LNCaP clone FGC (cell line): ENCODE results near the gene IFI6.

ENCODE experiments used
- DNase-seq: peaks from one replicate; pipeline ENCODE4 v3.0.0-alpha.2; 2011; ENCODE audit warnings: low read depth
- H3K4me3 ChIP-seq: 2 replicates; pipeline ENCODE4 v1.5.1; 2011; ENCODE audit warnings: mild to moderate bottlenecking, low read depth, low read length, control low read depth
- CTCF ChIP-seq: IDR thresholded peaks from 2 replicates; pipeline ENCODE4 v1.5.1; 2012; ENCODE audit warnings: mild to moderate bottlenecking; ENCODE audit not compliant: control insufficient read depth, insufficient read depth; ENCODE audit errors: extremely low read depth

Gene IFI6

GRCh38 chr1:27656157-27656893 is 15.7 kb downstream of the IFI6 start:
- H3K4me3 ChIP-seq, result no peak overlapping the region
- DNase-seq, result no peak
- no peak for TF ChIP-seq CTCF

- DNase-seq, result no peak
- TF ChIP-seq CTCF, result no peak
- no peak overlapping the region for H3K4me3 ChIP-seq
Measured at GRCh38 chr1:27655151-27655937, 16.6 kb downstream of the IFI6 start.

DNA sequence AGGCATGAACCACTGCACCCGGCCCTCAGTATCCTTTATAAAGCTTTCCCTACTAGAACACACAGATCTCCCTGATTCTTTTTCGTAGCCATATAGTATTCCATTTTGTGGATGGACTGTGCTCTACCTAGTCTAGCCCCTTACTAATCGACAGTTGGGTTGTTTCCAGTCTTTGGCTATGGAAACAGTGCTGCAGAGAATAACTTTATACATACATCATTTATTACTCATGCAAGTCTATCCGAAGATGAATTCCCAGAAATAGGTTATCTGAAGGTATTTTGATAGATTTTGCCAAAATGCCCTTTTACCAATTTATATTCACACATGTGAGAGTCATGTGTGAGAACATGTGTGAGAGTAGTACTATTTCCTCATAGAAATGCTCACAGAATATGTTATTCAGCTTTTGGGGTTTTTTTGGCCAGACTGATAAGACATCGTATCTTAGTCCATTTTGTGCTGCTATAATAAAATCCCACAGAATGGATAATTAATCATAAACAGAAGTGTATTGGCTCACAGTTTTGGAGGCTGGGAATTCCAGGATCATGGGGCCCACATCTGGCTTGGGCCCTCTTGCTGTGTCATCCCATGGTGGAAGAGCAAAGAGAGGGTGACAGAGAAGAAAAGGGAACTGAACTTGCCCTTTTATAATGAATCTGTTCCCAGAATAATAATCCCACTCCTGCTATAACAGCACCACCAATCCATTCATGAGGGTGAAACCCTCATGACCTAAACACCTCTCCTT is 19.7 kb downstream of the IFI6 start:
- DNase-seq, result no peak
- no peak for TF ChIP-seq CTCF
- H3K4me3 ChIP-seq, result no peak overlapping the region

GRCh38 chr1:27650539-27651175 is 21.3 kb downstream of the IFI6 start:
- H3K4me3 ChIP-seq, result no peak overlapping the region
- no peak for TF ChIP-seq CTCF
- DNase-seq, result no peak

DNA sequence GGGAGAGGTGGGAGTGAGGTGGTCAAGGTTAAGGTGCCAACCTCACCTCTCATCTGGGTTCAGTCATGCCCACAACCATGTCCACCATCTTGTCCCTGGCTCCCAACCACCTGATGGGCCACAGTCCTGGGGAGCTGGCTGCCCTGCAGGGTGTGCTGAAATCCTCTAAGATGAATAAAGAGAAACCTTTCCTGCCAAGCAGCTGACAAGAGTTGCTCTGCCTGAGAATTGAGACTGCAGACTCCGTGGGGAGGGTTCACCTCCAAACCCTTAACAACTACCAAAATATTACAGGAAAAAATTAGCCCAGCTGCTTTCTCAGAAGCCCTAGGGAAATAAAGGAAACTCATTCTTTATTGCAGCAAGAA is 21.8 kb downstream of the IFI6 start:
- no peak overlapping the region for H3K4me3 ChIP-seq
- no peak for TF ChIP-seq CTCF
- no peak for DNase-seq

DNA sequence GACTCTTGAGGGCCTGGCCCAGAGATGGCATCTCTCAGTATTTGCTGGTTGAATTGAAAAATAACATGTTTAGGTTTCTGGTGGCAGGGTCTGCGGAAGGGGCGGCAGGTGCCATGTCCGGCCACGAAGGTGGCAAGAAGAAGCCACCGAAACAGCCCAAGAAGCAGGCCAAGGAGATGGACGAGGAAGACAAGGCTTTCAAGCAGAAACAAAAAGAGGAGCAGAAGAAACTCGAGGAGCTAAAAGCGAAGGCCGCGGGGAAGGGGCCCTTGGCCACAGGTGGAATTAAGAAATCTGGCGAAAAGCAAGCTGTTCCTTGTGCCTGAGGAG is 22.7 kb downstream of the IFI6 start:
- no peak for TF ChIP-seq CTCF
- no peak overlapping the region for H3K4me3 ChIP-seq
- DNase-seq, result no peak
